Osteoblast (primary cell): ENCODE data around the gene STON2. TPM values are rescaled to one million over a fixed set of nuclear protein-coding genes. Genes with fewer than 3 reads are reported as not detected.

Experiments used
- DNase-seq: peaks from one replicate; pipeline ENCODE4 v3.0.0; 2011; ENCODE audit warnings: low spot score, mixed read lengths; ENCODE audit not compliant: insufficient read length; ENCODE audit errors: missing footprints
- H2AFZ ChIP-seq: 2 replicates; pipeline ENCODE4 v1.6.0; 2011; ENCODE audit warnings: mild to moderate bottlenecking, low read length
- H3K27ac ChIP-seq: 2 replicates; pipeline ENCODE4 v1.5.1; 2011; ENCODE audit warnings: mild to moderate bottlenecking, low read depth, low read length, moderate library complexity
- H3K27me3 ChIP-seq: 2 replicates; pipeline ENCODE4 v1.6.0; 2012; ENCODE audit warnings: mild to moderate bottlenecking, control low read depth, inconsistent platforms, low read length, moderate library complexity; ENCODE audit not compliant: insufficient read depth
- H3K36me3 ChIP-seq: 2 replicates; pipeline ENCODE4 v1.5.1; 2011; ENCODE audit warnings: mild to moderate bottlenecking, low read length, control low read depth, moderate library complexity; ENCODE audit not compliant: insufficient read depth
- H3K4me1 ChIP-seq: 2 replicates; pipeline ENCODE4 v1.5.1; 2011; ENCODE audit warnings: mild to moderate bottlenecking, low read length, control low read depth, moderate library complexity; ENCODE audit not compliant: insufficient read depth
- H3K4me2 ChIP-seq: 2 replicates; pipeline ENCODE4 v1.6.0; 2011; ENCODE audit warnings: mild to moderate bottlenecking, low read length; ENCODE audit not compliant: insufficient read depth
- H3K4me3 ChIP-seq: fragments of 200-600 bp; sonication (generic); 3 replicates; pipeline ENCODE4 v1.5.1; 2012; ENCODE audit warnings: mild to moderate bottlenecking, low read length, inconsistent platforms; ENCODE audit not compliant: insufficient read depth
- H3K79me2 ChIP-seq: 2 replicates; pipeline ENCODE4 v1.6.0; 2012; ENCODE audit warnings: mild to moderate bottlenecking, low read length, control low read depth, inconsistent platforms; ENCODE audit not compliant: insufficient read depth
- H3K9me3 ChIP-seq: 2 replicates; pipeline ENCODE4 v1.5.1; 2011; ENCODE audit warnings: low read depth, low read length, control low read depth
- H4K20me1 ChIP-seq: 2 replicates; pipeline ENCODE4 v1.6.0; 2012; ENCODE audit warnings: mild to moderate bottlenecking, low read length, control low read depth; ENCODE audit not compliant: insufficient read depth
- CTCF ChIP-seq: IDR thresholded peaks from 2 replicates; pipeline ENCODE4 v1.5.1; 2011; ENCODE audit warnings: mild to moderate bottlenecking, low read depth, low read length, moderate library complexity; ENCODE audit errors: extremely low read depth
- total RNA-seq: library from RNA; depleted of rRNA; stranded (reverse); fragments of >200 nt; gene quantifications from 2 replicates; pipeline ENCODE4 v1.2.3, GENCODE V29; 2012

Gene STON2
- total RNA-seq, 1 donor = 49.6 TPM

DNA sequence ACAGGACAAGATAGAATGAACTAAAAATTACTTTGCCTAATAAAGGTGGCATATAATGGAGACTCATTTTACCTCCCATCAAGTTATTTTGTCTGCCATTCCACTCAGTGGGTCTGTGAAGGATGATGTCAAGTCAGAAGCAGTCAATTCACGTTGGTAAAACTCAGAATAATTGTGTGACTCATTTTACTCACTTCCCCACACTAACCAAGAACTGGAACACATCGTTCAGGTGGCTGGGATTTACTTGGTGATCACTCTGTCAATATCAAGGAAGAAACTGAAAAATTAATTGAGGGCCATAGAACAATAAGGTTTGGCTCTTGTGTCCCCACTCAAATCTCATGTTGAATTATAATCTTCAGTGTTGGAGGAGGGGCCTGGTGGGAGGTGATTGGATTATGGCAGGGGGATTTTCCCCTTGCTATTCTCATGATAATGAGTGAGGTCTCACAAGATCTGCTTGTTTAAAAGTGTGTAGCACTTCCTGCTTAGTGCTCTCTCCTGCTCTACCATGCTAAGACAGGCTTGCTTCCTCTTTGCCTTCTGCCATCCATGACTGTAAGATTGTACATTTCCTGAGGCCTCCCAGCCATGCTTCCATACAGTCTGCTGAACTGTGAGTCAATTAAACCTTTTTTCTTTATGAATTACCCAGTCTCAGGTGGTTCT is 143.7 kb downstream of the STON2 start:
- TF ChIP-seq CTCF = no peak
- H3K36me3 ChIP-seq = no peaks in the 10 kb centered on the region
- H3K4me3 ChIP-seq = no peak overlapping the region
- H3K27me3 ChIP-seq = no peaks in the 10 kb centered on the region
- no peak for DNase-seq
- no peaks in the 10 kb centered on the region for H3K79me2 ChIP-seq
- no peaks in the 10 kb centered on the region for H4K20me1 ChIP-seq
- H3K4me2 ChIP-seq = no peak overlapping the region
- H2AFZ ChIP-seq = no peak overlapping the region
- no peaks in the 10 kb centered on the region for H3K4me1 ChIP-seq
- H3K9me3 ChIP-seq = no peaks in the 10 kb centered on the region
- H3K27ac ChIP-seq = no peak overlapping the region

DNA sequence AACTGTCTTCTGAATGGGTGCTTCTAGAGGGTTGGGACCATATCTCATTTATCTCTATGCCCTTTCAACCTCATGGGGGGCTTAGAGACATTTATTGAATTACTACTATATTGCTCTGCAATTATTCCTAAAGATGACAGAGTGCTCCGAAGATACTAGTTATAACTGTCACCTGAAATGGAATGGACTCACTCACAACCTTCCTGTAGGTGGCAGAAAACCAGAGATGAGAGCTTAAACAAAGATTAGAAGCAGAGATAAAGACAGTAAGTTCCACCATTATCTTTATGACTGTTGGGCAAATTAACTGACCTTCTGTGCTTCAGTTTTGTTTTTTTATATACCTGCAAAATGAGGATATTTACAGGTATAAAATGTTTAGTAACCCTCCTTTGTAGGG is 147.8 kb downstream of the STON2 start:
- no peak for TF ChIP-seq CTCF
- Histone ChIP-seq H3K9me3 (no peaks in the 10 kb centered on the region), H3K27me3 (no peaks in the 10 kb centered on the region), H2AFZ (no peak overlapping the region), H3K79me2 (no peaks in the 10 kb centered on the region), H4K20me1 (no peaks in the 10 kb centered on the region), H3K36me3 (no peaks in the 10 kb centered on the region), H3K4me1 (no peaks in the 10 kb centered on the region), H3K4me2 (no peak overlapping the region), H3K27ac (no peak overlapping the region), H3K4me3 (no peak overlapping the region)
- DNase-seq = no peak

DNA sequence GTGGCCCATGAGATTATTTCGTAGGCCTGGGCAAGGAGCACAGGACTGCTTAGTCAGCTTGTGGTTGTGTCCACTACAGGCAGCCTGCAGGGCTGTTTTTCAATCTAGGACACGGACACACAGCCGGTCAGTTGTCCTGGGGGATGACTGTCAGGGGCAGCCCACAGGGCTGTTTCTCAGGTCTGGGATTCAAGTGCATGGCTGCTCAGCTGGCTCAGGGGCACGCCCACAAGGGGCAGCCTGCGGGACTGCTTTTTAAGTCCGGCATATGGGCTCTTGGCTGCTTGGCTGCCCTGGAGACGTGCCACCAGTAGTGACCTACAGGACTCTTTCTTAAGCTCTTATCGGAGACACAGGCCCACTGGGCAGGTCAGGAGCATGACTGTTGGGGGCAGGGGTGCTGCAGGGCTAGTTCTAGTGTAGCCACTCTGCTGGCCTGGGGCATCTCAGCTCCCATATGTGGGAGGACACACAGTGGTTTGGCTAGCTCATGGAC is 152.8 kb downstream of the STON2 start:
- Histone ChIP-seq H3K4me2 (no peak overlapping the region), H3K27me3 (no peaks in the 10 kb centered on the region), H2AFZ (no peak overlapping the region), H3K9me3 (no peaks in the 10 kb centered on the region), H3K4me3 (no peak overlapping the region), H4K20me1 (no peaks in the 10 kb centered on the region), H3K4me1 (no peaks in the 10 kb centered on the region), H3K79me2 (no peaks in the 10 kb centered on the region), H3K27ac (no peak overlapping the region), H3K36me3 (no peaks in the 10 kb centered on the region)
- no peak for TF ChIP-seq CTCF
- no peak for DNase-seq

- peak; percentile 82 for DNase-seq
- Histone ChIP-seq H3K4me3 (no peak overlapping the region), H4K20me1 (no peaks in the 10 kb centered on the region), H3K27ac (no peak overlapping the region), H3K4me2 (no peak overlapping the region), H3K36me3 (no peaks in the 10 kb centered on the region), H3K4me1 (no peaks in the 10 kb centered on the region), H2AFZ (peak overlapping the region; percentile 29), H3K27me3 (no peaks in the 10 kb centered on the region), H3K9me3 (no peaks in the 10 kb centered on the region), H3K79me2 (no peaks in the 10 kb centered on the region)
- no peak for TF ChIP-seq CTCF
Observed at GRCh38 chr14:81246461-81247270, 153.5 kb downstream of the STON2 start.
